Testis (tissue), 3 donors: ENCODE measurements around the gene ANKRD63. TPM values are rescaled to one million over a fixed set of nuclear protein-coding genes. Genes with fewer than 3 reads are reported as not detected.
A peak's percentile ranks its signal among the peaks of the same experiment; 100 is the strongest.

ENCODE experiments used
- DNase-seq: peaks from one replicate; pipeline ENCODE4 v3.0.0-alpha.2; 2019
- H3K27ac ChIP-seq, 2 donors: fragments of 200-600 bp; sonication (generic); one replicate each; pipeline ENCODE4 v1.5.1; 2019
- H3K27me3 ChIP-seq: fragments of 200-600 bp; sonication (generic); one replicate; pipeline ENCODE4 v1.5.1; 2019
- H3K36me3 ChIP-seq: fragments of 200-600 bp; sonication (generic); one replicate; pipeline ENCODE4 v1.5.1; 2017; ENCODE audit warnings: low read depth; ENCODE audit errors: missing control alignments
- H3K4me1 ChIP-seq: fragments of 200-600 bp; sonication (generic); one replicate; pipeline ENCODE4 v1.5.1; 2019
- H3K4me3 ChIP-seq, 2 donors: fragments of 200-600 bp; sonication (generic); one replicate each; pipeline ENCODE4 v1.5.1; 2017 to 2019
- H3K9me3 ChIP-seq: fragments of 200-600 bp; sonication (generic); one replicate; pipeline ENCODE4 v1.5.1; 2017
- CTCF ChIP-seq, 3 experiments: fragments of 450-650 bp in 2 of 3; fragments of 200-600 bp in 1 of 3; sonication (generic) in 1 of 3; IDR thresholded peaks; one replicate each; pipeline ENCODE4 v1.5.1; 2016 to 2019; ENCODE audit warnings: antibody characterized with exemption in 3 of 3, mild to moderate bottlenecking in 2 of 3, moderate library complexity in 1 of 3
- POLR2A ChIP-seq: fragments of 450-650 bp; IDR thresholded peaks from one replicate; pipeline ENCODE4 v1.6.1; 2017; ENCODE audit warnings: antibody characterized with exemption, mild to moderate bottlenecking, moderate library complexity
- WGBS, 2 donors: methylation state at CpG; one replicate each; pipeline ENCODE4 v1.1.5; 2018; 5-methylcytosine and 5-hydroxymethylcytosine counted together
- intact Hi-C: fragments of 100-400 bp; cut with DNase I; formaldehyde crosslinking; loops from one replicate; pipeline ENCODE4 v1.15.1; 2023; ENCODE audit warnings: low total_unique reads
- polyA plus RNA-seq: library from polyadenylated mRNA; stranded (reverse); fragments of 350-450 nt; fragmentation: Illumina TruSeq; extraction: RNeasy Lipid Tissue Mini Kit (QIAGEN cat#74804); gene quantifications from one replicate; pipeline ENCODE4 v1.2.3, GENCODE V29; 2014; ENCODE audit warnings: low read depth, low replicate concordance; ENCODE audit not compliant: insufficient read depth
- total RNA-seq, 2 donors: library from RNA; depleted of rRNA; stranded (reverse); fragments of >200 nt; gene quantifications; one replicate each; pipeline ENCODE4 v1.2.3, GENCODE V29; 2016

The ANKRD63 gene
- total and polyA plus RNA-seq, 3 donors from 2014 or later = 3.1 to 11.8 TPM; not detected in 1

- H3K4me3 ChIP-seq = peak overlapping the region; percentile 41 to 59
- H3K9me3 ChIP-seq = no peaks in the 10 kb centered on the region
- 33 to 37% methylated on average over 29 to 33 of the region's 33 CpGs for WGBS, 2 donors
- no peak for DNase-seq
- H3K4me1 ChIP-seq = peaks cover 10% of the 10 kb centered on the region
- H3K27me3 ChIP-seq = no peaks in the 10 kb centered on the region
- intact Hi-C loops = loop anchor here (10.0 kb wide), 1 partner anchor 141 kb away; no protein-coding TSS in a partner anchor
- H3K27ac ChIP-seq = no peak overlapping the region
- H3K36me3 ChIP-seq = no peaks in the 10 kb centered on the region
- TF ChIP-seq CTCF (IDR thresholded peaks at IDR 0.05) (no peak), POLR2A (no peak)
These were observed 894 bp upstream of the ANKRD63 start for GRCh38 chr15:40283615-40284300.

GRCh38 chr15:40282147-40282868 is 556 bp downstream of the ANKRD63 start:
- DNase-seq = peak; percentile 59
- Histone ChIP-seq H3K27me3 (no peaks in the 10 kb centered on the region), H3K4me1 (peaks cover 23% of the 10 kb centered on the region), H3K4me3 (peak overlapping the region; percentile 41 to 59), H3K27ac (no peak overlapping the region), H3K9me3 (no peaks in the 10 kb centered on the region), H3K36me3 (no peaks in the 10 kb centered on the region)
- intact Hi-C loops = loop anchor here (10.0 kb wide), 1 partner anchor 142 kb away; no protein-coding TSS in a partner anchor
- TF ChIP-seq POLR2A (no peak), CTCF (IDR thresholded peaks at IDR 0.05) (peak in 2 of 3 experiments; percentile 1 to 26)
- 0% methylated on average over 42 of the region's 92 CpGs; no CpG with 5 or more reads in 1 of the 2 donors for WGBS, 2 donors

GRCh38 chr15:40281801-40282146 is 1.1 kb downstream of the ANKRD63 start:
- Histone ChIP-seq H3K9me3 (no peaks in the 10 kb centered on the region), H3K36me3 (no peaks in the 10 kb centered on the region), H3K4me3 (peak overlapping the region; percentile 41 to 59), H3K27me3 (no peaks in the 10 kb centered on the region), H3K4me1 (peaks cover 28% of the 10 kb centered on the region), H3K27ac (no peak overlapping the region)
- 11% methylated on average over 20 of the region's 51 CpGs; no CpG with 5 or more reads in 1 of the 2 donors for WGBS, 2 donors
- intact Hi-C loops = loop anchor here (10.0 kb wide), 1 partner anchor 143 kb away; no protein-coding TSS in a partner anchor
- no peak for TF ChIP-seq POLR2A
- TF ChIP-seq CTCF (IDR thresholded peaks at IDR 0.05) = no peak
- no peak for DNase-seq

- WGBS, 2 donors = 43 to 50% methylated on average over 26 to 43 of the region's 43 CpGs
- Histone ChIP-seq H3K36me3 (no peaks in the 10 kb centered on the region), H3K4me3 (peak overlapping the region in 1 of 2 donors; percentile 41), H3K27me3 (no peaks in the 10 kb centered on the region), H3K27ac (no peak overlapping the region), H3K4me1 (peaks cover 31% of the 10 kb centered on the region), H3K9me3 (no peaks in the 10 kb centered on the region)
- no peak for DNase-seq
- no peak for TF ChIP-seq CTCF (IDR thresholded peaks at IDR 0.05)
- TF ChIP-seq POLR2A = no peak
- intact Hi-C loops = loop anchor here (10.0 kb wide), 1 partner anchor 144 kb away; no protein-coding TSS in a partner anchor
These were observed 1.6 kb downstream of the ANKRD63 start for GRCh38 chr15:40281057-40281800.
